Mucosa of descending colon (tissue), 3 donors: ENCODE measurements around the gene BMP6. TPM values are rescaled to one million over a fixed set of nuclear protein-coding genes. Genes with fewer than 3 reads are reported as not detected.

Experiments used
- ATAC-seq: fragments of 200-7000 bp; cut with Tn5 transposase; one replicate; pipeline ENCODE4 v1.9.1; 2020; ENCODE audit warnings: mild to moderate bottlenecking, moderate library complexity
- DNase-seq, 3 donors: peaks; one replicate each; pipeline ENCODE4 v3.0.0-alpha.2; 2020
- H3K36me3 ChIP-seq: fragments of 200-600 bp; one replicate; pipeline ENCODE4 v1.8.0; 2021; ENCODE audit warnings: low read depth, mild to moderate bottlenecking
- H3K4me1 ChIP-seq: fragments of 200-600 bp; one replicate; pipeline ENCODE4 v1.8.0; 2021; ENCODE audit warnings: low read depth, mild to moderate bottlenecking
- H3K4me3 ChIP-seq: fragments of 200-600 bp; one replicate; pipeline ENCODE4 v1.8.0; 2021; ENCODE audit warnings: mild to moderate bottlenecking
- H3K9me3 ChIP-seq: fragments of 200-600 bp; one replicate; pipeline ENCODE4 v1.8.0; 2021; ENCODE audit warnings: mild to moderate bottlenecking
- intact Hi-C, 2 donors: fragments of 100-400 bp; cut with DNase I in 1 of 2; cut with micrococcal nuclease in 1 of 2; formaldehyde crosslinking; loops; one replicate each; pipeline versions ENCODE4 v1.11.0 to v1.11.1; 2022; cut with DNase I, micrococcal nuclease
- total RNA-seq, 3 donors: library from RNA; stranded (reverse); fragmentation: NEBNext Ultra II Directional in 2 of 3; extraction: Animal tissue kit (Norgen Biotek cat#: 25700) in 2 of 3; gene quantifications; one replicate each; pipeline versions ENCODE4 v1.2.1 to v1.2.4, GENCODE V29; 2021 to 2023
- TF ChIP-seq, protein P1 (sequence below): fragments of 200-600 bp; IDR thresholded peaks from one replicate; pipeline ENCODE4 v1.8.0; 2022; ENCODE audit warnings: antibody characterized with exemption, mild to moderate bottlenecking
- donor health status: DM: no; HTN: no; CAD: no; lungs with moderate emphysema.
- donor health status: DM: no; HTN: no; CAD: no.
- donor health status: DM: no; HTN: yes; CAD: no.

Gene BMP6
- total RNA-seq, 3 donors from 2014 or later: 0.55 to 1.9 (median 0.98) TPM

DNA sequence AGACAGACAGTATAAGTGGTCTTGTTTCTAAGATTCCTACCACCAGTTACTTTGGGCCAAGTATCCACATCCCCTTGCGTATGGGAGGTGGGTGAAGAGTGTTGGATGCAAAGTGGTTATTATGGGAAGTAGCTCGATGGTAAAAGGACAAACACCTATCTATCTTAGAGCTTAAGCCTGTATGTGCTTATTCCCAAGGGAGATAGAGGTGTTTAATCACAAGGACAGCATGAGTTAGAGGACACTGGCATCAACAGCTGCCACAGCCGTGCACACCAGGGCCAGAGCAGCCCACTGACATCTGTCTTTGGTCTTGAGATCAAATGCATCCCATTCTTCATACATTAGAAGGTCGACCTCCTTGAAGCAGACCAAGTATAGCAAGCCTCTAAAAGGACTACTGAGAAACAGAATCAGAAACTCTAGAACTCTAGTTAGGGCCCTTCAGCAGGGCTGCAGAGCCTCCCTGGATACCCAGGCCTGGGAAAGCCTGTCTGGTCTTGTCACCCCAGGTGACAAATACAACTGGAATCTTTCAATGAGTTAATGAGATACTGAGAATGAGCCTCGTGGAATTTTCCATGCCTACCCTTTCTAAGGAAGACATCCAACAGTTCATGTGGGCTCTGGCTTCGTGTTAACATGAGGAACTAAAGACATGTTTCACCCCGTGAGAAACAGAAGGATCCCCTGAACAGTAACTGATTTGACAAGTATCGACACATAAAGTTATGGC lies 156.0 kb downstream of the BMP6 start:
- Histone ChIP-seq H3K4me3 (no peak overlapping the region), H3K36me3 (peaks cover 3% of the 10 kb centered on the region), H3K9me3 (no peaks in the 10 kb centered on the region), H3K4me1 (no peaks in the 10 kb centered on the region)
- TF ChIP-seq, protein P1, sequence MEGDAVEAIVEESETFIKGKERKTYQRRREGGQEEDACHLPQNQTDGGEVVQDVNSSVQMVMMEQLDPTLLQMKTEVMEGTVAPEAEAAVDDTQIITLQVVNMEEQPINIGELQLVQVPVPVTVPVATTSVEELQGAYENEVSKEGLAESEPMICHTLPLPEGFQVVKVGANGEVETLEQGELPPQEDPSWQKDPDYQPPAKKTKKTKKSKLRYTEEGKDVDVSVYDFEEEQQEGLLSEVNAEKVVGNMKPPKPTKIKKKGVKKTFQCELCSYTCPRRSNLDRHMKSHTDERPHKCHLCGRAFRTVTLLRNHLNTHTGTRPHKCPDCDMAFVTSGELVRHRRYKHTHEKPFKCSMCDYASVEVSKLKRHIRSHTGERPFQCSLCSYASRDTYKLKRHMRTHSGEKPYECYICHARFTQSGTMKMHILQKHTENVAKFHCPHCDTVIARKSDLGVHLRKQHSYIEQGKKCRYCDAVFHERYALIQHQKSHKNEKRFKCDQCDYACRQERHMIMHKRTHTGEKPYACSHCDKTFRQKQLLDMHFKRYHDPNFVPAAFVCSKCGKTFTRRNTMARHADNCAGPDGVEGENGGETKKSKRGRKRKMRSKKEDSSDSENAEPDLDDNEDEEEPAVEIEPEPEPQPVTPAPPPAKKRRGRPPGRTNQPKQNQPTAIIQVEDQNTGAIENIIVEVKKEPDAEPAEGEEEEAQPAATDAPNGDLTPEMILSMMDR: no peak
- no peak for ATAC-seq
- DNase-seq: no peak
- intact Hi-C loops: no loop called here

DNA sequence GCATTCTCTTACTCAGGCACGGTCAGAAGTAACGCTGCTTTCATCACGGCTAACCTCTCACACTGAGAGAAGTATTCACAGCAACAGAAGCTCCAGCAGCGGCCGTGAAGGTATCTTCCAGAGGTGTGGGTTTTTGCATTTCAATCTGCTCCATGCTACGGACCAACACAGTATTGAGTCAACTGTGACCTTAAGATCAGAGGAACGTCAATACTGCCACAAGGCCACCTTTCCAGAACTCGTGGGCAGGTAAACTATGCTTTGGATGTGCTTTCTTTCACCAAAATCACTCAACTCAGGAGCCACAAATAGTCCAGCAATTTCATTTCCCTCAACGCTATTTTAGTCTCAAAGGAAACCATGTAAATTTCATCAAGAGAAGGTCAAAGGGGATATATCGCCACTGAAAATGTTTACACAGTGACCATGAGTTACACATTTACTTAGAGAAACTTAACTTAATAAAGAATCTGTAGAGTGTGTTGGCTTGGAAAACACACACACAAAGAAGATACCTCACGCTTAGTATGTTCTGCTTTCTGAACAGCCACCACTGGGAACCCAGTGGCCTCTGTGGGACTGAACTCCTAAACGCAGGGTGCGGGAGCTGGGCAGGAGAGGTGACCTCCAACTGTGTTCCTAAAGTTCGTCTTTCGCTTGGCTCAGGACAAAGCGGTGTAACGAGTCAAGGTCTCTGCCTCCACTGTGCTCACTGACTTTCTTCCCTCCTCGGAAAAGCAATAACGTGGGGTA lies 156.8 kb downstream of the BMP6 start:
- DNase-seq: no peak
- TF ChIP-seq, protein P1: no peak
- H3K36me3 ChIP-seq: peaks cover 3% of the 10 kb centered on the region
- intact Hi-C loops: no loop called here
- ATAC-seq: no peak
- no peak overlapping the region for H3K4me3 ChIP-seq
- no peaks in the 10 kb centered on the region for H3K9me3 ChIP-seq
- no peaks in the 10 kb centered on the region for H3K4me1 ChIP-seq

DNA sequence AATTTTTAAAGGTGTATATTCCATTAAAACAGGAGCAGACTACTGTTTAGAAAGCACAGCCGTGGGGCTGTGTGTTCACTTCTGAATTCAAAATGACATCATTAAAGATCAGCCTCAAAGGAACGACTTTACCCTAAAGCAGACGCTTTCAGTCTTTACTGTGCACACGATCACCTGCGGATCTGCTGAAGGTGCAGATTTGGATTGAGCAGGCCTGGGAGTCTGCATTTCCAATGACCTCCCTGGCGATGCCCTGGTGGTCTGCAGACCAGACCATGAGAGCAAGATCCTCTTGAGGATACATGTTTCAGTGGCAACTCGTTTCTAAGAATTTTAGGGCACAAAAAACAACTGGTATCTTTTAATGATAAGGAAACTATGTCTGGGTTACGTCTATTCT lies 157.5 kb downstream of the BMP6 start:
- no peaks in the 10 kb centered on the region for H3K9me3 ChIP-seq
- no peak overlapping the region for H3K4me3 ChIP-seq
- no peaks in the 10 kb centered on the region for H3K4me1 ChIP-seq
- ATAC-seq (no peak), DNase-seq (no peak)
- intact Hi-C loops: no loop called here
- TF ChIP-seq, protein P1: no peak
- H3K36me3 ChIP-seq: peaks cover 3% of the 10 kb centered on the region

DNA sequence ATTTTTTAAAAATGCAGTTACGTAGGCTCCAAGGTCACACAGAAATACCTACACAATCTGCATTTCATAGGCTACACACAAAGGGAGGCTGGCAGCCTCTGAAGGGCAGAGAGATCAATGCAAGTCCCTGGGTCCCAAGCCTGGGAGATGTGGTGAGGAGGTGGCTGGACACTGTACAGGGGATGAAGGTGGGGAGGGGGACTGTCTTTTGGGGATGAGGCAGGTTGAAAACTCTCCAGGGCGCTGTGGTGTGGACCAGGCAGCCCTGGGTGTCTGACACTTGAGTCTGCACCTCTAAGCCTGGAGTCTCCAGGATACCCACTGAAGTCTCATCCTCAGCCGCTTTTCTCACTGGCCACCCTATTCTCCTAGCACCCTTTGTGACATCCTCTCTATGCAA lies 160.2 kb downstream of the BMP6 start:
- ATAC-seq (no peak), DNase-seq (no peak)
- intact Hi-C loops: no loop called here
- no peaks in the 10 kb centered on the region for H3K9me3 ChIP-seq
- H3K4me3 ChIP-seq: no peak overlapping the region
- H3K36me3 ChIP-seq: peaks cover 3% of the 10 kb centered on the region
- TF ChIP-seq, protein P1: no peak
- no peaks in the 10 kb centered on the region for H3K4me1 ChIP-seq

DNA sequence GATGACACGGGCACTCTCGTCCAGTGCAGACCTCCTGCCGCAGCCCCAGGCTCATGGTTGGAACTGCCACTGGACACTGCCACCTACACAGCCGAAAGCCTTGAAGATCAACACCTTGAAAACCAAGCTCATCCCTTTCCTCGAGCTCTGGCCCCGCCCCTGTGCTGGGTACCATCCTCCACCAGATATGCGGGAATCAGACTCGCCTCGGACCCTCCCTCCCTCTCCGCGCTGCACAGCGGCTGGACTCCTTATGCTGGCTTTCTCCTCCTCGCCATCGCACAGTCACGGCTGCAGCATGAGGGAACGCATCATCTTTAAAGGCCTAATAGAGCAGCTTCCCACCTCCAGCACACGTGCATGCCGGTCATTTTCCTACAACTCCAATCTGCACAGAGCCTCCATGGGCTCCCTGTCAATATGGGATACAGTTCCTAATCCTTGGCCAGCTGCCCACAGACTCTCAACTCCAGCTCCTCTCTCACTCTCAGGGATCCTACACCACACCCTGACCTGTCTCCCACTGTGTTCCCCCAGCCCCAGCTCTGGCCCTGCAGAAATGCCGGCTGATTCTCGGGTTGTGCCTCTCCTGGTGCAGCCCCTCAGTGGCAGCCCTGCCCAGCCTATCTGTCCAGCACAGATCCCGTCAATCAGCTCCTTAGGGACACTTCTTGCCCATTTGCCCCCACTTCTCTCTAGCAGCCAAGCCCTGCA lies 161.5 kb downstream of the BMP6 start:
- H3K4me1 ChIP-seq: no peaks in the 10 kb centered on the region
- peaks cover 11% of the 10 kb centered on the region for H3K36me3 ChIP-seq
- intact Hi-C loops: no loop called here
- no peak for ATAC-seq
- TF ChIP-seq, protein P1: no peak
- DNase-seq: no peak
- H3K9me3 ChIP-seq: no peaks in the 10 kb centered on the region
- H3K4me3 ChIP-seq: no peak overlapping the region
